Calu3 (cell line): Measurements from ENCODE around the gene MAP1LC3B. TPM values are rescaled to one million over a fixed set of nuclear protein-coding genes. Genes with fewer than 3 reads are reported as not detected.
"Not testable (repeated sequence)": the region's sequence is repeated elsewhere in the genome, so short reads cannot be mapped to it uniquely, and the experiment has no call there.

Experiments
- BruUV-seq: library from RNA; stranded (reverse); fragments of 400-500 nt; replicated peaks from 2 replicates; lab custom pipeline; 2021; lab: Mats Ljungman, UMichigan
- CTCF ChIA-PET: fragments of 300-600 bp; sonication (Branson Sonifier 250); formaldehyde crosslinking; loops from one replicate; lab custom pipeline; 2022; ENCODE audit warnings: antibody characterized with exemption; lab: Charles Lee
- DNase-seq: peaks from one replicate; pipeline ENCODE4 v3.0.0; 2022
- H3K27ac Mint-ChIP-seq: one replicate; pipeline ENCODE4 v1.8.0; 2022; ENCODE audit warnings: mixed read lengths; ENCODE audit not compliant: unreplicated experiment
- H3K27me3 Mint-ChIP-seq: one replicate; pipeline ENCODE4 v1.8.0; 2022; ENCODE audit warnings: mixed read lengths; ENCODE audit not compliant: unreplicated experiment
- H3K36me3 Mint-ChIP-seq: one replicate; pipeline ENCODE4 v1.8.0; 2022; ENCODE audit warnings: mild to moderate bottlenecking, moderate library complexity, mixed read lengths; ENCODE audit not compliant: insufficient read depth, unreplicated experiment
- H3K4me1 Mint-ChIP-seq: one replicate; pipeline ENCODE4 v1.8.0; 2022; ENCODE audit warnings: mild to moderate bottlenecking, low read depth, mixed read lengths; ENCODE audit not compliant: unreplicated experiment
- H3K4me3 Mint-ChIP-seq: one replicate; pipeline ENCODE4 v1.8.0; 2022; ENCODE audit warnings: mild to moderate bottlenecking, low read depth, moderate library complexity, mixed read lengths; ENCODE audit not compliant: unreplicated experiment
- H3K9me3 Mint-ChIP-seq: one replicate; pipeline ENCODE4 v1.8.0; 2022; ENCODE audit warnings: low read depth, mixed read lengths; ENCODE audit not compliant: unreplicated experiment
- CTCF ChIP-seq: fragments of 200-600 bp; IDR thresholded peaks from one replicate; pipeline ENCODE4 v1.8.0; 2022; ENCODE audit warnings: antibody characterized with exemption; ENCODE audit not compliant: unreplicated experiment
- intact Hi-C: fragments of 100-400 bp; cut with micrococcal nuclease; formaldehyde crosslinking; loops from one replicate; pipeline ENCODE4 v1.10.0; 2022; ENCODE audit not compliant: unreplicated experiment
- total RNA-seq: library from RNA; stranded (reverse); gene quantifications from 2 replicates; pipeline ENCODE4 v1.2.3, GENCODE V29; 2022

The MAP1LC3B gene
- total RNA-seq, 1 experiment from 2014 or later = 71.5 TPM

GRCh38 chr16:87387942-87388817 lies 4.0 kb upstream of the MAP1LC3B start:
- BruUV-seq = TSS peak; percentile 37
- Mint-ChIP-seq H3K27ac (peak overlapping the region; percentile 95), H3K9me3 (no peaks in the 10 kb centered on the region), H3K36me3 (peaks cover 71% of the 10 kb centered on the region), H3K4me1 (peaks cover 32% of the 10 kb centered on the region), H3K27me3 (no peaks in the 10 kb centered on the region), H3K4me3 (peak overlapping the region; percentile 55)
- DNase-seq = peak; percentile 95
- intact Hi-C loops = no loop called here
- CTCF ChIA-PET = interaction anchor here (0.9 to 1.2 kb wide), 2 partner anchors 19 to 194 kb away, joined by 4 to 5 read pairs; no protein-coding TSS in a partner anchor
- no peak for TF ChIP-seq CTCF

DNA sequence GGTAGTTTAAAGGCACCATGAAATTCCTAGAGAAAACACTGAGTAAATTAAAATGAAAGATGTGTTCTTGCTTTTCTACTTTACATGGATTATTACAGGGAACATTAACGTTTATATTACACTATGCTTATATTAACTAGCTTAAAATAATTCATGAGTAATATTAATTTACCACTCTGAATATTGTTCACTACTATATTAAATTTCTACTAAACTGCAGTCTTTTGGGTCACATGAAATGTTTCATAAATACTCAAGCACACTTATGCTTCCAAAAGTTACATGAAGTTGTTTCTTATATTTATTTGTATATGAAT lies 3.4 kb upstream of the MAP1LC3B start:
- peaks cover 35% of the 10 kb centered on the region for H3K4me1 Mint-ChIP-seq
- no TSS peak for BruUV-seq
- no peaks in the 10 kb centered on the region for H3K27me3 Mint-ChIP-seq
- TF ChIP-seq CTCF = no peak
- DNase-seq = no peak
- H3K36me3 Mint-ChIP-seq = peaks cover 71% of the 10 kb centered on the region
- no peak overlapping the region for H3K4me3 Mint-ChIP-seq
- intact Hi-C loops = no loop called here
- CTCF ChIA-PET = interaction anchor here (1.2 kb wide), 1 partner anchor 19 kb away, joined by 4 read pairs; no protein-coding TSS in a partner anchor
- H3K9me3 Mint-ChIP-seq = no peaks in the 10 kb centered on the region
- peak overlapping the region; percentile 95 for H3K27ac Mint-ChIP-seq

DNA sequence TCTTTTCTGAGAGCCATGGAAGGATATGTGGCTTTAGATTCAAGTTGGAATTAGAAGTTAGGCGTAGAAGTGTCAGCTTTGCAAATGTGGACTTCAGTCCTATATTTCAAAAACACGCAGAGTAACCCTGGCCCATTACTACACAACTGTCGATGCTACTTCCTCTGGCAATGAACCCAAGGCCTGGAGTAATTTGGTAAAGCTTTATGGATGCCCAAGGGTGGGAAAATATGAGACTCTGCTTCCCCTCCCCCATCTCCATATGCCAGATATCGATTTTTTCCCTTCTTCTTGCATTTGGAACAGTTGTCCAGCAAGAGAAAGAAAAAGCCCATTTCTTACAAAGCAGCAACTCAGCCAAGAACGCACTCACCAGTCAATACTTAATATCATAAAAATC lies 2.9 kb upstream of the MAP1LC3B start:
- intact Hi-C loops = no loop called here
- peak overlapping the region; percentile 95 for H3K27ac Mint-ChIP-seq
- no TSS peak for BruUV-seq

GRCh38 chr16:87389914-87390313 lies 2.2 kb upstream of the MAP1LC3B start:
- DNase-seq, CTCF ChIA-PET, H3K27me3 Mint-ChIP-seq, H3K9me3 Mint-ChIP-seq, H3K4me3 Mint-ChIP-seq, BruUV-seq: not testable (repeated sequence)
- H3K4me1 Mint-ChIP-seq = peaks cover 46% of the 10 kb centered on the region
- peaks cover 71% of the 10 kb centered on the region for H3K36me3 Mint-ChIP-seq
- peak overlapping the region; percentile 95 for H3K27ac Mint-ChIP-seq
- intact Hi-C loops = loop anchor here (5.0 kb wide), 1 partner anchor 73 kb away; the partner anchor contains the start of gene C16orf95

More for the DNA sequence above, 2.9 kb upstream of the MAP1LC3B start:
- DNase-seq = no peak
- Mint-ChIP-seq H3K4me3 (no peak overlapping the region), H3K9me3 (no peaks in the 10 kb centered on the region), H3K27me3 (no peaks in the 10 kb centered on the region), H3K4me1 (peaks cover 39% of the 10 kb centered on the region), H3K36me3 (peaks cover 71% of the 10 kb centered on the region)
- no peak for TF ChIP-seq CTCF
- CTCF ChIA-PET = no interaction called here
